HepG2 (cell line): ENCODE measurements around the gene NCOA5. TPM values are rescaled to one million over a fixed set of nuclear protein-coding genes. Genes with fewer than 3 reads are reported as not detected.

Source experiments
- ATAC-seq: fragments of 200-7000 bp; cut with Tn5 transposase; 3 replicates; pipeline ENCODE4 v1.9.1; 2020; ENCODE audit warnings: mild to moderate bottlenecking, moderate library complexity
- BruUV-seq: library from RNA; stranded (reverse); fragments of 400-500 nt; replicated peaks from 2 replicates; lab custom pipeline; 2021; lab: Mats Ljungman, UMichigan
- CTCF ChIA-PET: fragments of 300-600 bp; formaldehyde crosslinking; extraction: SDS; loops from one replicate; lab custom pipeline; 2021; ENCODE audit warnings: low total read pairs, inconsistent platforms, low intra/inter-chr PET ratio; lab: Yijun Ruan, JAX
- POLR2A ChIA-PET: fragments of 350-600 bp; sonication (Branson Sonifier 250); formaldehyde crosslinking; loops from one replicate; lab custom pipeline; 2020; ENCODE audit warnings: antibody characterized with exemption, inconsistent platforms; lab: Yijun Ruan, JAX
- DNase-seq: peaks from one replicate; pipeline ENCODE4 v3.0.0-alpha.2; 2015; ENCODE audit warnings: low spot score
- FAIRE-seq: peaks from 3 replicates; lab custom pipeline; 2011; peaks lifted over from hg19 to GRCh38; lab: Jason Lieb, UNC
- H2AFZ ChIP-seq: one replicate; pipeline ENCODE4 v1.6.1; 2011; ENCODE audit warnings: low read length, inconsistent platforms
- H3K27ac ChIP-seq: fragments of 300-600 bp; 3 replicates; pipeline ENCODE4 v1.8.0; 2011; ENCODE audit warnings: mixed run types, mild to moderate bottlenecking, mixed read lengths, low read length, inconsistent platforms; ENCODE audit not compliant: insufficient read depth; ENCODE audit errors: extremely low read length
- H3K27me3 ChIP-seq, 2 experiments: fragments of 200-600 bp in 1 of 2; 2 replicates in 1 of 2; 3 replicates in 1 of 2; pipeline versions ENCODE4 v1.6.0 to v1.8.0; 2011; ENCODE audit warnings: low read length in 2 of 2, mild to moderate bottlenecking in 2 of 2, moderate library complexity in 2 of 2, inconsistent platforms in 1 of 2; ENCODE audit not compliant: insufficient read depth in 2 of 2, control insufficient read depth in 1 of 2
- H3K36me3 ChIP-seq, 2 experiments: fragments of 200-600 bp in 1 of 2; replicated peaks in 1 of 2; 2 replicates in 1 of 2; 3 replicates in 1 of 2; pipeline versions ENCODE4 v1.5.1 to v1.8.0; 2011; ENCODE audit warnings: low read length in 2 of 2, inconsistent platforms in 1 of 2; ENCODE audit not compliant: insufficient read depth in 2 of 2, control insufficient read depth in 1 of 2
- H3K4me1 ChIP-seq: 2 replicates; pipeline ENCODE4 v1.5.1; 2012; ENCODE audit warnings: low read length, inconsistent platforms; ENCODE audit not compliant: insufficient read depth
- H3K4me2 ChIP-seq: 2 replicates; pipeline ENCODE4 v1.6.0; 2011; ENCODE audit warnings: low read depth, low read length, inconsistent platforms
- H3K4me3 ChIP-seq, 3 experiments: fragments of 200-600 bp in 1 of 3; sonication (generic), shearing (Covaris generic) in 1 of 3; replicated peaks in 1 of 3; 2 replicates each; pipeline ENCODE4 v1.5.1; 2011 to 2016; ENCODE audit warnings: low read length in 3 of 3, inconsistent platforms in 2 of 3, low read depth in 2 of 3, mild to moderate bottlenecking in 2 of 3, control low read depth in 1 of 3, mixed read lengths in 1 of 3; ENCODE audit not compliant: insufficient read depth in 1 of 3
- H3K79me2 ChIP-seq: one replicate; pipeline ENCODE4 v1.6.1; 2011; ENCODE audit warnings: low read length, inconsistent platforms; ENCODE audit not compliant: insufficient read depth
- H3K9ac ChIP-seq: 2 replicates; pipeline ENCODE4 v1.6.0; 2011; ENCODE audit warnings: mild to moderate bottlenecking, low read depth, low read length, inconsistent platforms; ENCODE audit not compliant: insufficient read depth
- H3K9me3 ChIP-seq: 2 replicates; pipeline ENCODE4 v1.5.1; 2012; ENCODE audit warnings: mild to moderate bottlenecking, low read length
- H4K20me1 ChIP-seq: 2 replicates; pipeline ENCODE4 v1.6.0; 2011; ENCODE audit warnings: inconsistent platforms, mild to moderate bottlenecking, low read length, moderate library complexity; ENCODE audit not compliant: insufficient read depth
- AFF4 ChIP-seq: sonication (generic); formaldehyde crosslinking; IDR thresholded peaks from 2 replicates; pipeline ENCODE4 v1.4.0; 2020; ENCODE audit warnings: missing genetic modification reagents
- ATF1 ChIP-seq: IDR thresholded peaks from 2 replicates; pipeline ENCODE4 v1.6.1; 2016; ENCODE audit warnings: mild to moderate bottlenecking, control low read depth
- GATA4 ChIP-seq: sonication (generic); IDR thresholded peaks from 2 replicates; pipeline ENCODE4 v1.6.1; 2016; ENCODE audit warnings: antibody characterized with exemption, low read depth, borderline replicate concordance
- GLI4 ChIP-seq: sonication (generic); formaldehyde crosslinking; IDR thresholded peaks from 2 replicates; pipeline ENCODE4 v1.5.1; 2020; ENCODE audit warnings: missing genetic modification reagents, mild to moderate bottlenecking, moderate library complexity, borderline replicate concordance
- HNRNPLL ChIP-seq: fragments of 200-400 bp; formaldehyde crosslinking; IDR thresholded peaks from 2 replicates; pipeline ENCODE4 v1.6.1; 2017; ENCODE audit warnings: mild to moderate bottlenecking, low read depth, low read length; ENCODE audit not compliant: poor library complexity, severe bottlenecking
- MYC ChIP-seq: sonication (generic); formaldehyde crosslinking; IDR thresholded peaks from 2 replicates; pipeline ENCODE4 v1.9.0; 2021; ENCODE audit warnings: missing genetic modification reagents, borderline replicate concordance
- NONO ChIP-seq, 2 experiments: fragments of 450-650 bp in 1 of 2; sonication (generic) in 1 of 2; formaldehyde crosslinking in 1 of 2; IDR thresholded peaks in 1 of 2; conservative IDR thresholded peaks in 1 of 2; 2 replicates each; pipeline versions ENCODE4 v1.6.1 to v1.8.0; 2017 to 2022; ENCODE audit warnings: mild to moderate bottlenecking in 1 of 2, missing genetic modification reagents in 1 of 2, moderate library complexity in 1 of 2
- NPAS2 ChIP-seq: sonication (generic); formaldehyde crosslinking; IDR thresholded peaks from 2 replicates; pipeline ENCODE4 v1.8.0; 2022; ENCODE audit warnings: mild to moderate bottlenecking, missing genetic modification reagents, borderline replicate concordance
- SMARCE1 ChIP-seq: fragments of 450-650 bp; IDR thresholded peaks from 2 replicates; pipeline ENCODE4 v1.6.1; 2017; ENCODE audit warnings: borderline replicate concordance
- SOX5 ChIP-seq: IDR thresholded peaks from 2 replicates; pipeline ENCODE4 v1.6.1; 2016; ENCODE audit warnings: borderline replicate concordance
- ZNF616 ChIP-seq: sonication (generic); formaldehyde crosslinking; IDR thresholded peaks from 2 replicates; pipeline ENCODE4 v1.5.0; 2020; ENCODE audit warnings: low read depth, mild to moderate bottlenecking, missing genetic modification reagents
- WGBS: methylation state at CpG from one replicate; pipeline ENCODE4 v1.1.6; 2017; ENCODE audit warnings: low lambda C conversion rate; 5-methylcytosine and 5-hydroxymethylcytosine counted together
- in situ Hi-C: cut with HindIII; loops from 2 replicates; pipeline ENCODE4 v1.10.0; 2017; ENCODE audit warnings: low pct_unique_long_range_greater_than_20kb; ENCODE audit not compliant: extremely low pct_ligation_motif_present
- intact Hi-C: fragments of 100-400 bp; cut with micrococcal nuclease; formaldehyde crosslinking; loops from one replicate; pipeline ENCODE4 v1.10.0; 2022; ENCODE audit not compliant: unreplicated experiment
- polyA plus RNA-seq, 8 experiments: library from polyadenylated mRNA; depleted of rRNA in 3 of 8; stranded (reverse) in 7 of 8; unstranded in 1 of 8; fragments of >200 nt; fragmentation: Illumina TruSeq in 4 of 8; extraction: Trizol in 4 of 8; gene quantifications; 2 replicates each; pipeline versions ENCODE4 v1.2.1 to v1.2.3, GENCODE V29; 2011 to 2016; ENCODE audit warnings: low read depth in 4 of 8, missing spikeins in 1 of 8, mixed read lengths in 1 of 8; ENCODE audit not compliant: insufficient read depth in 1 of 8
- total RNA-seq, 5 experiments: library from RNA; depleted of rRNA; stranded (reverse); fragments of >200 nt; fragmentation: Illumina TruSeq; extraction: Trizol; gene quantifications; 2 replicates each; pipeline ENCODE4 v1.2.3, GENCODE V29; 2016; ENCODE audit warnings: low read depth in 1 of 5
- TF ChIP-seq, protein P1 (sequence below): sonication (generic); formaldehyde crosslinking; IDR thresholded peaks from 2 replicates; pipeline ENCODE4 v1.4.0; 2020; ENCODE audit warnings: missing genetic modification reagents
- TF ChIP-seq, protein P2 (sequence below): sonication (generic); formaldehyde crosslinking; IDR thresholded peaks from 2 replicates; pipeline ENCODE4 v1.8.1; 2023; ENCODE audit warnings: missing genetic modification reagents, mild to moderate bottlenecking, borderline replicate concordance
- TF ChIP-seq, protein P3 (sequence below): sonication (generic); formaldehyde crosslinking; IDR thresholded peaks from 2 replicates; pipeline ENCODE4 v1.8.0; 2022; ENCODE audit warnings: missing genetic modification reagents, mild to moderate bottlenecking, inconsistent platforms, borderline replicate concordance

Gene NCOA5
- total and polyA plus RNA-seq, 2 of the 13 experiments (the other 11 are each of a cell fraction or from before 2014, with no cell fraction given) = 16.5 to 28.4 TPM

DNA sequence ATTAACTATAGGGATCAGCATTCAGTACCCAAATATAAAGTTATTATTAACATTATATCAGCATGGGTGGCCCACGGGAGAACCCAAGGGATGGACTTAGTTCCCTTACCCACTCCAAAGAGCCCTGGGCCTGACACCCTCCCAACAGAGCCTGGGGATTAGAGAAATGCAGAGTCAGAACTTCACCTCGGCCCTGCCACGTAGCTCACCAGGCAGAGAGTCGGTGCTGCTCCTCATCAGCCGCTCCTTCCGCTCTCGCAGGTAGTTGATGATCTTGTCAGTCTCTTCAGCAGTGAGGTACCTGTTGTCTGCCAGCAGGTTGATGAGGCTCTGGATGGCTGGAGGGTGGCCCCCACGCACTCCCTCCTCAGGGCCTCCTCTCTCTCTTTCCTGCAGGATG, 26.6 kb downstream of the NCOA5 start:
- Histone ChIP-seq H3K4me1 (peaks cover 15% of the 10 kb centered on the region), H3K4me2 (no peak overlapping the region), H3K36me3 (peaks cover 59 to 77% of the 10 kb centered on the region in 2 experiments), H3K27me3 (no peaks in the 10 kb centered on the region; a peak in 1 of 5 replicates), H2AFZ (no peak overlapping the region), H4K20me1 (no peaks in the 10 kb centered on the region; the same call in 1 of the 2 replicates), H3K4me3 (no peak overlapping the region), H3K9ac (no peak overlapping the region), H3K9me3 (no peaks in the 10 kb centered on the region), H3K79me2 (no peaks in the 10 kb centered on the region), H3K27ac (no peak overlapping the region)
- ChIA-PET POLR2A (no interaction called here), CTCF (no interaction called here)
- whole genome bisulfite sequencing = over 99% methylated on average over 8 of the region's 8 CpGs
- no TSS peak for BruUV-seq
- intact Hi-C loops (no loop called here), in situ Hi-C loops (no loop called here)
- DNase-seq = no peak
- FAIRE-seq = no peak
- no peak for ATAC-seq
- no peak for TF ChIP-seq NPAS2 (CRISPR knock-in tag)
- TF ChIP-seq, protein P1, sequence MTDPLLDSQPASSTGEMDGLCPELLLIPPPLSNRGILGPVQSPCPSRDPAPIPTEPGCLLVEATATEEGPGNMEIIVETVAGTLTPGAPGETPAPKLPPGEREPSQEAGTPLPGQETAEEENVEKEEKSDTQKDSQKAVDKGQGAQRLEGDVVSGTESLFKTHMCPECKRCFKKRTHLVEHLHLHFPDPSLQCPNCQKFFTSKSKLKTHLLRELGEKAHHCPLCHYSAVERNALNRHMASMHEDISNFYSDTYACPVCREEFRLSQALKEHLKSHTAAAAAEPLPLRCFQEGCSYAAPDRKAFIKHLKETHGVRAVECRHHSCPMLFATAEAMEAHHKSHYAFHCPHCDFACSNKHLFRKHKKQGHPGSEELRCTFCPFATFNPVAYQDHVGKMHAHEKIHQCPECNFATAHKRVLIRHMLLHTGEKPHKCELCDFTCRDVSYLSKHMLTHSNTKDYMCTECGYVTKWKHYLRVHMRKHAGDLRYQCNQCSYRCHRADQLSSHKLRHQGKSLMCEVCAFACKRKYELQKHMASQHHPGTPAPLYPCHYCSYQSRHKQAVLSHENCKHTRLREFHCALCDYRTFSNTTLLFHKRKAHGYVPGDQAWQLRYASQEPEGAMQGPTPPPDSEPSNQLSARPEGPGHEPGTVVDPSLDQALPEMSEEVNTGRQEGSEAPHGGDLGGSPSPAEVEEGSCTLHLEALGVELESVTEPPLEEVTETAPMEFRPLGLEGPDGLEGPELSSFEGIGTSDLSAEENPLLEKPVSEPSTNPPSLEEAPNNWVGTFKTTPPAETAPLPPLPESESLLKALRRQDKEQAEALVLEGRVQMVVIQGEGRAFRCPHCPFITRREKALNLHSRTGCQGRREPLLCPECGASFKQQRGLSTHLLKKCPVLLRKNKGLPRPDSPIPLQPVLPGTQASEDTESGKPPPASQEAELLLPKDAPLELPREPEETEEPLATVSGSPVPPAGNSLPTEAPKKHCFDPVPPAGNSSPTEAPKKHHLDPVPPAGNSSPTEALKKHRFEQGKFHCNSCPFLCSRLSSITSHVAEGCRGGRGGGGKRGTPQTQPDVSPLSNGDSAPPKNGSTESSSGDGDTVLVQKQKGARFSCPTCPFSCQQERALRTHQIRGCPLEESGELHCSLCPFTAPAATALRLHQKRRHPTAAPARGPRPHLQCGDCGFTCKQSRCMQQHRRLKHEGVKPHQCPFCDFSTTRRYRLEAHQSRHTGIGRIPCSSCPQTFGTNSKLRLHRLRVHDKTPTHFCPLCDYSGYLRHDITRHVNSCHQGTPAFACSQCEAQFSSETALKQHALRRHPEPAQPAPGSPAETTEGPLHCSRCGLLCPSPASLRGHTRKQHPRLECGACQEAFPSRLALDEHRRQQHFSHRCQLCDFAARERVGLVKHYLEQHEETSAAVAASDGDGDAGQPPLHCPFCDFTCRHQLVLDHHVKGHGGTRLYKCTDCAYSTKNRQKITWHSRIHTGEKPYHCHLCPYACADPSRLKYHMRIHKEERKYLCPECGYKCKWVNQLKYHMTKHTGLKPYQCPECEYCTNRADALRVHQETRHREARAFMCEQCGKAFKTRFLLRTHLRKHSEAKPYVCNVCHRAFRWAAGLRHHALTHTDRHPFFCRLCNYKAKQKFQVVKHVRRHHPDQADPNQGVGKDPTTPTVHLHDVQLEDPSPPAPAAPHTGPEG (CRISPR knock-in tag) = no peak
- no peak for TF ChIP-seq HNRNPLL
- TF ChIP-seq SMARCE1 = no peak
- TF ChIP-seq MYC (CRISPR knock-in tag) = no peak
- TF ChIP-seq NONO (IDR thresholded peaks at IDR 0.05) = no peak
- TF ChIP-seq NONO (CRISPR knock-in tag; conservative IDR thresholded peaks at IDR 0.05) = no peak
- no peak for TF ChIP-seq ZNF616 (CRISPR knock-in tag)
- TF ChIP-seq AFF4 (CRISPR knock-in tag) = no peak
- no peak for TF ChIP-seq GATA4
- TF ChIP-seq SOX5 (CRISPR knock-in tag) = no peak
- TF ChIP-seq GLI4 (CRISPR knock-in tag) = no peak
- TF ChIP-seq, protein P2, sequence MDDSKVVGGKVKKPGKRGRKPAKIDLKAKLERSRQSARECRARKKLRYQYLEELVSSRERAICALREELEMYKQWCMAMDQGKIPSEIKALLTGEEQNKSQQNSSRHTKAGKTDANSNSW (CRISPR knock-in tag) = no peak
- TF ChIP-seq ATF1 (CRISPR knock-in tag) = no peak
- TF ChIP-seq, protein P3, sequence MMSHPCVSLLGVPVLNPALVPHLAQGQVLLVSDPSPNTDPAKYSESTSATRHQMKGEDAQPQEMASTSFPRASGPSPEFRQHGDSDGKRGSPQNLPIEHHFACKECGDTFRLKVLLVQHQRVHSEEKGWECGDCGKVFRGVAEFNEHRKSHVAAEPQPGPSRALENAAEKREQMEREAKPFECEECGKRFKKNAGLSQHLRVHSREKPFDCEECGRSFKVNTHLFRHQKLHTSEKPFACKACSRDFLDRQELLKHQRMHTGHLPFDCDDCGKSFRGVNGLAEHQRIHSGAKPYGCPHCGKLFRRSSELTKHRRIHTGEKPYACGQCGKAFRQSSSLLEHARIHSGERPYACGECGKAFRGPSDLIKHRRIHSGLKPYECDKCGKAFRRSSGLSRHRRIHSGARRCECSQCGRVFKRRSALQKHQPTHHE (CRISPR knock-in tag) = no peak
